Measurements from ENCODE around the gene NEURL1.
A peak's percentile ranks its signal among the peaks of the same experiment; 100 is the strongest.

Gene NEURL1

GRCh38 chr10:103493362-103493915 is at the start of gene NEURL1:
Gene NEURL1 (plus strand): TSS chr10:103493705. CDS start chr10:103494388, 683 bp downstream.
- DNase-seq (ENCODE audit: low read depth in 2 of 2): peak in 1 of 2 donors; percentile 18

DNA sequence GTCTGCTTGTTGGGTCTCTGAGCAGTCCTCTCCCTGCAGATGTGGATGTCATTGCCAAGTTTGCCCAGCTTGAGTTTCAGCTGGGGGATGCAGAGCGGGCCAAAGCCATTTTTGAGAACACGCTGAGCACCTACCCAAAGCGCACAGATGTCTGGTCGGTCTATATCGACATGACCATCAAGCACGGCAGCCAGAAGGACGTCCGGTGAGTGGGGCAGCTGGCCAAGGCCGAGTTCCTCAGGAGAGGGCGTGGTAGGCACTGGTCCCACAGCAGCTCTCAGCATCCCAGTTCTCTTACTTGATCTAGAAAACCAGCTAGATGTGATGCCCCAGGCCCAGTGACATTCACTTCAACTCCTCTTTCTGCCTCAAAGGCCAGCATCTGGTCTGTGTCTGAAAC is 49.0 kb upstream of the NEURL1 start:
- no peak for DNase-seq (ENCODE audit: low read depth in 2 of 2)

GRCh38 chr10:103445366-103445765 is 48.1 kb upstream of the NEURL1 start:
- no peak for DNase-seq (ENCODE audit: low read depth in 2 of 2)

DNA sequence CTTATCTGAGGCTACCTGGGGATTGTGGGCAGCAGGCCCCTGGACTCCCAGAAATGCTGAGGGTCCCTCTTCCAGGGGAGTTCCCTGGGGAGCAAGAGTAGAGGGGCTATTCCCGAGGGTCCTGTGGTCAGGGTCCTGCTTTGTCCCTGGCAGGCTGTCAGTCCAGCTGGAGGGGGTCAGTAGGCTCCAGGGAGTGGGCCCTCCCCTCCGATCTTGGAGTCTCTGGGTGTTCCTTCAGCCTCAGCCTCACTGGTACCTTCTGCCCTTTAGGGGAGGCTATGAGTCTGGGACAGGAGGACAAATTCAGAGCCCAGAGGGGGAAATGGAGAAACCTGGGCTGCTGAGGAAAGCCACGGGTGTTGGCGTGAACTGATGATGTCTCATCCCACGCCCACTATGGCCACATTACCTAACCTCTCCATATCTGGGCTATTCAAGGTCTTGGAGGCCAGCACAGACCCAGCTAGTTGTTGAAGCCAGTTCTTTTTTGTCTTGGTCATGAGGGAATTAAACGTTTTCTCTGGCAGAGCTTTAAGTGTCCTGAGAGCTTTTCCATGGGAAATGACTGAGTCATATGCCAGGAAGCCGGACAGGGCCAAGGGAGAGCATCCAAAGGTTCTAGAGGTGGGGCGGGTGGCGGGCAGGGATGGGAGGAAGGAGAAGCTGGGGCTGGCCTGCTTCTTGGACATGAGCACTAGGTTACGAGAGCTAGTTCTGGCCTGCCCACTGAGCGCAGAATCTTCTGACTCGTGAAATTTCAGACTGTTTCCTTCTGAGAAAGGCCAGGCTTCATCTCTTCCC is 47.5 kb upstream of the NEURL1 start:
- no peak for DNase-seq (ENCODE audit: low read depth in 2 of 2)

GRCh38 chr10:103447187-103447586 is 46.3 kb upstream of the NEURL1 start:
- DNase-seq (ENCODE audit: low read depth in 2 of 2): no peak

- DNase-seq (ENCODE audit: low read depth in 2 of 2): no peak
Measured at GRCh38 chr10:103448746-103449145, 44.8 kb upstream of the NEURL1 start.

GRCh38 chr10:103449208-103450144 is 44.0 kb upstream of the NEURL1 start:
- no peak for DNase-seq (ENCODE audit: low read depth in 2 of 2)

GRCh38 chr10:103450201-103450695 is 43.3 kb upstream of the NEURL1 start:
- no peak for DNase-seq (ENCODE audit: low read depth in 2 of 2)

GRCh38 chr10:103451091-103451813 is 42.3 kb upstream of the NEURL1 start:
- DNase-seq (ENCODE audit: low read depth in 2 of 2): peak in 1 of 2 donors; percentile 30

DNA sequence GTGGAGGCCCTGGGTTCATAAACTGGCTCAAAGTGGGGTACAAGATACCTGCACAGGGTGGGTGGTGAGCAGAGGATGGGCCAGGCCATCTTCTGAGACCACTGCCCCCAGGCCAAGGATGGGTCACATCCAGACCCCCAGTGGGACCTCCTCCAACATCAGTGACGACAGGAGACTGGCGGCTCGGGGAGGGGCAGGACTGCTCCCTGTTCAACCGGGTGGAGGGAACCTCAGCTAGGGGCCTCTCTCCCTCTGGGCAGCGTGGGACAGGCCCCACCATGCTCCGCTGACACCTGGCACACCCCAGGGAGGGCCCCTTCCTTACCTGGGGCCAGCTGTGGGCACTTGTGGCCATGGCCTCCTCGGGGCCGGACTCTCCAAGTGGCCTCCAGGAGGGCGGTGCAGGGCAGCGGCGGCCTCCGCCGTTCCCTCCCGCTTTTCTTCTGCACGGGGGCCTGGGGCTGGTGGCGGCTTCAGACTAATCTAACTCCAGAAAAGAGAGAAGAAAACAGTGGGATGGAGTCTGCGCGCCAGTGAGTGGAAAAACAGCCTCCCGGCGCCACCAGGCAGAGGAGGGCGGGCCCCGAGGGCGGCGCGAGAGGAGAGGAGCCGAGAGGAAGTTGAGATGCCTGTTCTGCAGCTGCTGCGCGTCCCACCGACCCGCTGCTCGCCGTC is 41.5 kb upstream of the NEURL1 start, which contains the start of gene CALHM2:
TSS of gene CALHM2 (minus strand) at position 540 of the 675 bp plus-strand sequence. CDS start 2,429 bp downstream, outside the sequence.
- DNase-seq (ENCODE audit: low read depth in 2 of 2): peak; percentile 34 to 58

DNA sequence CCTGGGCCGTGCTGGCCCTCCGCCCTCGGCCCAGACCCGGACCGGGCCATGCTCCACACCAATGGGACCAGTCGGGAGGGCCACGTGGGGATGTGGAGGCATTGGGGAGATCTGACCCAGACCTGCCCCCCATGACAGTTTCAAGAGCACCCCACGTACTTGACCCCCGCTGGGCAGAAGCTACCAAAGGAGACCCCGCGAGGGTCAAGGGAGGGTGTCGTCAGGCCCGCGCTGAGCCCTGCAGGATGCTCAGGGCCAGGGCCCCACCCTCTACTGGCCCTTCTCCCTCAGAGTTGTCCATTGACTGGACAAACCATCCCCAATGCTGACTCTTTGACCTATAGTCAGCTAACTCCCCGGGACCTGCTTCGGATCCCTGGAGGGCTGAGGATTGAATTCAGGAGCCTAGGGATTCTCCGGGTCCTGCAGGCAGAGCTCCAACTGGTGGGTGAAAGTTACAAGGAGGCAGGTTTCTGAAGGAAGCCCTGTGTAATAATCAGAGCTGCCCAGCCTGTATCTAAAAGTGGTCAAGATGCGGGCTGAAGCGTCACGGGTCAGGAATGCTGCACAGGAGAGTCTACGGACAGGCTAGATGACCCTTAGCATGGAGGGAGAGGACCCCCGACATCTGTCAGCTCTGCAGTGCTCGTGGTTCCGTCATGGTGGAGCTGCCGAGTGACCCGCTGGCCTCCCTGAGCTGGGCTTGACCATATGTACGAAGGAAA is 40.8 kb upstream of the NEURL1 start:
- no peak for DNase-seq (ENCODE audit: low read depth in 2 of 2)

GRCh38 chr10:103454026-103454425 is 39.5 kb upstream of the NEURL1 start:
- DNase-seq (ENCODE audit: low read depth in 2 of 2): no peak

- no peak for DNase-seq (ENCODE audit: low read depth in 2 of 2)
Measured at GRCh38 chr10:103455235-103455634, 38.3 kb upstream of the NEURL1 start.

GRCh38 chr10:103456074-103456660 is 37.3 kb upstream of the NEURL1 start:
- DNase-seq (ENCODE audit: low read depth in 2 of 2): no peak

DNA sequence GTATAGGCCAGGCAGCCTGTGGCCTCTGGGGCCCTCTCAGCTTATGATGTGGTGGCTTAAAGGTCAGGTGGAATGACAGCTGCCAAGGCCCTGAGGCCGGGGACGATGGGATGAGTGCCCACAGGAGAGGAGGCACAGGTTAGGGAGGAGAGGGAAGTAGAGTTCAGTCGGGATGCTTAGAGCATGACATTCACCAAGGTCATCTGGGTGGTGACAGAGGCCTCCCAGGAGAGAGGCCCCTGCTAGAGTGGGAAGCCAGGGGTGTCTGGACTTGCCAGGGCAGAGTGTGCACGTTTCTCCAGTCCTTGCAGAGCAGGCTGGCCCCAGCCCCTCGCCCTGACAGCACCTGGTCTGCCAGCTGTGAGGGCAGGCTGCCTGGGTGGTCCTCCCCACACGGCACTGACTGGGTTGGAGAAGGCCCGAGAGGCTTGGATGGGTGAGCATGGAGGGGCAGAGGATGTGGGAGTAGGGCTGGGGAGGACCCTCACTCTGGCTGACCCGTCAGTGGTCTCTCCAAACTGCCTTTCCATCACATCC is 36.3 kb upstream of the NEURL1 start:
- DNase-seq (ENCODE audit: low read depth in 2 of 2): no peak

GRCh38 chr10:103457896-103458583 is 35.5 kb upstream of the NEURL1 start:
- DNase-seq (ENCODE audit: low read depth in 2 of 2): no peak

- DNase-seq (ENCODE audit: low read depth in 2 of 2): no peak
Measured at GRCh38 chr10:103458720-103459119, 34.8 kb upstream of the NEURL1 start, which contains the start of gene CALHM1. Gene CALHM1 (minus strand): TSS chr10:103458900. CDS start chr10:103458751, 149 bp downstream.

DNA sequence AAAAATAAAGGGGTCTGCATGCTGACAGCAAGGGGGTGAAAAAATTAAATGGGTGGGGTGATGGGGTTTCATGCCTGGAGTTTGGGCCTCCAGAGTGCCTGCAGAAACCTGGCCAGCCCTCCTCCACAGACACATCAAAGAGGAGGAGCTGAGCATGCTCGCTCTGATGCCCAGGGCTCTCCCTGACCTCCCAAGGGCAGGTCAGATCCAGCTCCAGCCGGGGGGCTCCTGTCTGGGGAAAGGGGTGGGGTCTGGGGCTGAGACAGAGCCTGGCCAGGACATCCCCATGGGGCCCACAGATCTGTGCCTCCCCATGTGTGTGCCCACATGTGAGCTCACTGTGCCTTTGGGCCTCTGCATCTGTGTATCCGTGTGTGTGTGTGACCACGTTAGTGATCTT is 33.9 kb upstream of the NEURL1 start:
- no peak for DNase-seq (ENCODE audit: low read depth in 2 of 2)

- DNase-seq (ENCODE audit: low read depth in 2 of 2): no peak
Measured at GRCh38 chr10:103463499-103463898, 30.0 kb upstream of the NEURL1 start.
